ENCODE results near the gene CANT1. TPM values are rescaled to one million over a fixed set of nuclear protein-coding genes. Genes with fewer than 3 reads are reported as not detected.

CANT1 gene
- total RNA-seq, 1 donor from 2014 or later: 33.3 TPM

- H3K36me3 Mint-ChIP-seq (ENCODE audit: unreplicated experiment): peaks cover 4% of the 10 kb centered on the region
- H3K27ac Mint-ChIP-seq (ENCODE audit: unreplicated experiment): peak overlapping the region; percentile 75
- H3K27me3 Mint-ChIP-seq (ENCODE audit: unreplicated experiment): peaks cover 14% of the 10 kb centered on the region
- H3K4me3 Mint-ChIP-seq (ENCODE audit: unreplicated experiment): peak overlapping the region; percentile 94
- peaks cover 10% of the 10 kb centered on the region for H3K4me1 Mint-ChIP-seq (ENCODE audit: low read depth, unreplicated experiment)
- TF ChIP-seq CTCF (IDR thresholded peaks at IDR 0.05; ENCODE audit: partially characterized antibody, unreplicated experiment): no peak
- DNase-seq: no peak
- H3K9me3 Mint-ChIP-seq (ENCODE audit: unreplicated experiment): peaks cover 8% of the 10 kb centered on the region
Observed at GRCh38 chr17:79008666-79009387, 737 bp downstream of the CANT1 start.

- H3K4me3 Mint-ChIP-seq (ENCODE audit: unreplicated experiment): peak overlapping the region; percentile 13
- peaks cover 14% of the 10 kb centered on the region for H3K27me3 Mint-ChIP-seq (ENCODE audit: unreplicated experiment)
- peaks cover 10% of the 10 kb centered on the region for H3K4me1 Mint-ChIP-seq (ENCODE audit: low read depth, unreplicated experiment)
Observed at GRCh38 chr17:79007504-79008381, 1.8 kb downstream of the CANT1 start.

GRCh38 chr17:79006794-79007503, 2.6 kb downstream of the CANT1 start:
- Mint-ChIP-seq H3K4me3 (ENCODE audit: unreplicated experiment) (peak overlapping the region; percentile 16), H3K4me1 (ENCODE audit: low read depth, unreplicated experiment) (peaks cover 10% of the 10 kb centered on the region), H3K27me3 (ENCODE audit: unreplicated experiment) (peaks cover 17% of the 10 kb centered on the region), H3K9me3 (ENCODE audit: unreplicated experiment) (peaks cover 8% of the 10 kb centered on the region), H3K27ac (ENCODE audit: unreplicated experiment) (no peak overlapping the region), H3K36me3 (ENCODE audit: unreplicated experiment) (peaks cover 4% of the 10 kb centered on the region)
- TF ChIP-seq CTCF (IDR thresholded peaks at IDR 0.05; ENCODE audit: partially characterized antibody, unreplicated experiment): no peak
- no peak for DNase-seq

More at GRCh38 chr17:79007504-79008381, 1.8 kb downstream of the CANT1 start:
- no peak for DNase-seq
- H3K9me3 Mint-ChIP-seq (ENCODE audit: unreplicated experiment): peaks cover 8% of the 10 kb centered on the region
- H3K27ac Mint-ChIP-seq (ENCODE audit: unreplicated experiment): no peak overlapping the region
- no peak for TF ChIP-seq CTCF (IDR thresholded peaks at IDR 0.05; ENCODE audit: partially characterized antibody, unreplicated experiment)
- peaks cover 4% of the 10 kb centered on the region for H3K36me3 Mint-ChIP-seq (ENCODE audit: unreplicated experiment)

- Mint-ChIP-seq H3K27me3 (ENCODE audit: unreplicated experiment) (peaks cover 21% of the 10 kb centered on the region), H3K4me3 (ENCODE audit: unreplicated experiment) (no peak overlapping the region), H3K4me1 (ENCODE audit: low read depth, unreplicated experiment) (peaks cover 10% of the 10 kb centered on the region), H3K9me3 (ENCODE audit: unreplicated experiment) (peaks cover 7% of the 10 kb centered on the region), H3K27ac (ENCODE audit: unreplicated experiment) (no peak overlapping the region), H3K36me3 (ENCODE audit: unreplicated experiment) (peaks cover 4% of the 10 kb centered on the region)
- DNase-seq: no peak
- TF ChIP-seq CTCF (IDR thresholded peaks at IDR 0.05; ENCODE audit: partially characterized antibody, unreplicated experiment): no peak
Observed at GRCh38 chr17:79006046-79006445, 3.5 kb downstream of the CANT1 start.

Data from glutamatergic neuron (in vitro differentiated cells).